C4-2B (cell line): ENCODE measurements around the gene CTNNA2.

ENCODE experiments used
- CTCF ChIP-seq: fragments of 450-650 bp; conservative IDR thresholded peaks from 2 replicates; pipeline ENCODE4 v1.5.1; 2017; ENCODE audit warnings: mild to moderate bottlenecking
- ZFX ChIP-seq: fragments of 450-650 bp; IDR thresholded peaks from 2 replicates; pipeline ENCODE4 v1.6.1; 2017

GRCh38 chr2:80300954-80301353, 788.1 kb downstream of the CTNNA2 start:
- TF ChIP-seq CTCF, result no peak
- no peak for TF ChIP-seq ZFX
